LoVo (cell line): ENCODE measurements around the gene FREM2.
A peak's percentile ranks its signal among the peaks of the same experiment; 100 is the strongest.

ENCODE experiments used
- DNase-seq: peaks from one replicate; pipeline ENCODE4 v3.0.0-alpha.2; 2016; ENCODE audit warnings: low spot score

Gene FREM2

GRCh38 chr13:38686577-38687245 lies at the start of gene FREM2:
FREM2 (plus strand) TSS chr13:38687077; CDS start chr13:38687345, 268 bp downstream.
- DNase-seq, result no peak

- peak; percentile 11 for DNase-seq
These were observed 49.3 kb upstream of the FREM2 start for GRCh38 chr13:38637576-38637975.

- no peak for DNase-seq
These were observed 45.5 kb upstream of the FREM2 start for GRCh38 chr13:38641164-38641948.

GRCh38 chr13:38647312-38647711 lies 39.6 kb upstream of the FREM2 start:
- DNase-seq, result no peak

DNA sequence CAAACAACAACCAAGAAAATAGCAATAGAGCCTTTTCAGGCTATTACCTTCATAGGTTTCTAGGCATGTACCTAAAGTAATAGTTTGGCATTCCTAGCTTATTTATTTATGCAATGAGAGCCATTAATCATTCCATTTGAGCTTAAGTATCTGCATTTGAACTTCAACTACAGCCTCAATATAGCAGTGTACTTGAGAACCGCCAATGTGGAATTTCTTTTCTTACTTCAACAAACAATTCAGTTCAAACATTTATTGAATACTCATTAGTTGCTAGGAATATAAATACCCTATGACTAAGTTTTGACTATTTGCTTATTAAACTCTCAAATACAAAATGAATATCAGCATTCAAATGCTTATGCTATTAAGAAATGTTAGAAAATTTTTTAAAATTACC lies 38.0 kb upstream of the FREM2 start:
- no peak for DNase-seq

- DNase-seq, result no peak
These were observed 30.2 kb upstream of the FREM2 start for GRCh38 chr13:38656699-38657098.

GRCh38 chr13:38657191-38657590 lies 29.7 kb upstream of the FREM2 start:
- DNase-seq, result no peak

DNA sequence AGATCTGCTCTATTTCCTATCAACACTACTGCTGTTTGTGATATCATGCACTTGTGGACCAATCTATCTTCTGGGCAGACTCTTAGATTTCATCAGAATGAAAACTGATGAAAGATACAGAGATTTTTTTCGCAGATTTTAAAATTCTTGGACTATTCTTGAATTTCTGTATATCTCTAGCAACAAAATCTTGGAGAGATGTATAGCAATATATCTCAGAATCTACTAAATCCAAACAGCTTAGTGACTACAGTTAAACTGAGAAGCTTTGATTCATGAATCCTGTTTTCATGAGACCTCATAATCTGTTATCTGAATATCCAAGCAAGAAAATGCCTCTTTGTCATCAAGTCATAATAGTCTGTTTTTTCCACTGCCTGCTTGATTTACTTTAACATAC lies 28.0 kb upstream of the FREM2 start:
- no peak for DNase-seq

DNA sequence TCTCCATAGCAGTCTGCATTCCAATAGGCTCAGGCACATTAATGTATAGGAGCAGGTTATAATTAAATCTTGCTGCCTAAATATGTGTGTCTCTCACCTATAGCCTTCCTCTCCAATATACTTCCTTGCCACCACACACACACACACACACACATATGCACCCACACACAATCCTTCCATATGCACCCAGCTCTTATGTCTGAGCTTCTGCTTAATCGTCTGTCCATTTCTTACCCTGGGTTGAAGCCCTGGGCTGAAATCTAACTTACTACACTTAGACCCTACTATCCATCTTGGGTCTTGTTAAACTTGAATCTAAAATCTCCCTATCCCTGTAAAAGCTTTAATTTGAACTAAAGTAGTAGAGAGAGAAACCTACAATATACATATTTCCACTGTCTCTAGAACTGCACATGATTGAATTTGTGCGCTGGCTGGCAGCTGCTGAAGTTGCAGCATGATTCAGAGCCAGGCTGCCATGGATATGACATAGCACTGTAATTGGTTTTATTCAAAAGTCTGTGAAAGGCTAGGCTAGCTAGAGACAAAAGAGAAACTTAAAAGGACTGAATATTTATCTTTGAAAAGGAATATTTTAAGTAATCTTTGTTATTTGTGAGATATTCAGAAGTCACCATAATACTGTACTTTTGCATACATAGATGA lies 25.7 kb upstream of the FREM2 start:
- no peak for DNase-seq

GRCh38 chr13:38662362-38662761 lies 24.5 kb upstream of the FREM2 start:
- DNase-seq, result no peak

GRCh38 chr13:38664906-38665305 lies 22.0 kb upstream of the FREM2 start:
- no peak for DNase-seq

- no peak for DNase-seq
These were observed 19.3 kb upstream of the FREM2 start for GRCh38 chr13:38667526-38668109.

DNA sequence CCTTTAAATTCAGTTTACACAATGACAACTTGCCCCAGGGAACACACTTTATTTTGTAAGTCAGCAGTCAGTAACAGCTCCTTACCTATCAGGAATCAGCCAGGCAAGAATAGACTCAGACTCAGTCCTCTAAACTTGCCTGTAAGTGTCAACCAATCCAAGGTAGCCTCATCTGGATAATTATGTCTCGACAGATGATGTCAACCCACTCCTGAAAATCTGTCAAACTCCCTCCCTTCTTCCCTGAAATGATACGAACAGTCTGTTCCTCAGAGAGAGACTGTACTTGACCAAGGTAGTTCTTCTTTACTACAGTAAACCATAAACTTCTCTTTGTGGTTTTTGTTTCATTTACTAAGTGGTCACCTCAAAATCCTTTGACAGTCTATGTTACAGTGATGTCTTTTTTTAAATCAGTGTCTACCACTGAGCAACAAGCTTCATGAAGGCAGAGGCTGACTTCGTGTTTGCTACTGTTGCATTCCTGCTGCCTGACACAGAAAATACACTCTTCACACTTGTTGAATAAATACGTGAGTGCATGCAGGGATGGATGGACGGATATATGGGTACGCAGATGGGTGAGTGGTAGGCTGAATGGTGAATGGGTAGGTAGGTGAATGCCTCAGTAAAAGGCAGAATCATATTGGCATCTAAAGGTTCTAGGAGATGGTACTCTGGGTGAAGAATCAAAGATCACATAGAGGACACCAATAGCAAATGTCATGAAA lies 17.5 kb upstream of the FREM2 start:
- DNase-seq, result no peak

GRCh38 chr13:38670627-38671026 lies 16.2 kb upstream of the FREM2 start:
- no peak for DNase-seq

DNA sequence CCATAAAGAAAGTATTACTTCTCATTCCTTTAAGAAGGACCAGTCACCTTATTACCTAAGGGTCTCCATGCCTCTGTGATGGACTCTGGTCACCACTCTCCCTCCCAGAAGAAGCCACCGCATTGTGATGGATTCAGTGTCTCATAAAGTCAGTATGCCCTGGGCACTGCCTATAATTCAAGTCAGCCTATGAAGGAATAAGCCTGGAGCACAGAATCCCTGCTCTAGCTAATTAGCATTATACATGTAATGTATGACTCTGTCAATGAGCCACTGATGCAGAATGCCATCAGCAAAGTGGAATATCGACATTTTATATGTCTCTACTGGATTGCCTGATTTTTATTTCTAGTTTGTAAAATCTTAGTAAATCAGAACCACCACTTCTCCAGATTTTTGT lies 14.9 kb upstream of the FREM2 start:
- no peak for DNase-seq

- no peak for DNase-seq
These were observed 12.7 kb upstream of the FREM2 start for GRCh38 chr13:38674208-38674607.

- no peak for DNase-seq
These were observed 6.0 kb upstream of the FREM2 start for GRCh38 chr13:38680912-38681311.

DNA sequence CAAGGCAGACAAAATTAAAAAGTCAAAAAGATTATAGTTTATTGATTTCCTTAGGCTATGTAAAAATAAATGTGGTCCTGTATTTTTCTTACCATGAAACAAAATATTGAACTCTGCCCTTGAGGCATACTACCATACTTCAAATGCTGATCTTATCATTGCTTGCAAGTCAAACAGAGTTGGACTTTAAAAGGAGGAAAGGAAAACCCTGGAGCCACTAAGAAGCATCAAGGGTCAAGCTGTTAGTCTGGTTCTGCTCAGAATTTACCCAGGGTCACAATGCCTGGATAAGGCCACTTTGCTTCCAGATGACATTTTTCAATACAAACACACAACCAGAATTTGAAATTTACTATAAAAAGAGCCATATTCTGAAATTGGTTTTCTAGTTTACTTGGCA lies 2.2 kb upstream of the FREM2 start:
- no peak for DNase-seq

DNA sequence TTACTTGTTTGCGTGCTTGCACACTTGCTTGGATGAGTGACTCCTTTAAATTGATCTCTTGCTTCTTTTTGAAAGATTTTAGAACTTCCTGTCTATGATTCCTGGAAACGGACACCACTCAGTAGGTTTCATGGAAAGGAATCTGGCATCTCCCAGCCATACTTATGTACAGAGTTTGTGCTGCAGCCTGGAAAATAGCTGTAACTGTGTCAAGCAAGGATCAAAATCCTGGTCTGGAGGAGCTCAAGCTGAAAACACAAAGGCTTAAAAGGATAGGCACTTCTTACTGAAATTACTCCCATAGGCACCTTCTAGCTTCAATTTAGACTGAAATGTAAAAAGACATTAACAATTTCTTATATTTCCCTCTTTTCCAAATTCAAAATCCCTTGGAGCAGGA lies 1.4 kb upstream of the FREM2 start:
- no peak for DNase-seq

GRCh38 chr13:38685974-38686576 lies 802 bp upstream of the FREM2 start:
- no peak for DNase-seq
